ENCODE results near the gene PECR. TPM values are rescaled to one million over a fixed set of nuclear protein-coding genes. Genes with fewer than 3 reads are reported as not detected.

The PECR gene
- total and polyA plus RNA-seq, 9 of the 15 experiments (the other 6 are each of a cell fraction or from before 2014, with no cell fraction given): 1.1 to 10.3 (median 8.2) TPM

DNA sequence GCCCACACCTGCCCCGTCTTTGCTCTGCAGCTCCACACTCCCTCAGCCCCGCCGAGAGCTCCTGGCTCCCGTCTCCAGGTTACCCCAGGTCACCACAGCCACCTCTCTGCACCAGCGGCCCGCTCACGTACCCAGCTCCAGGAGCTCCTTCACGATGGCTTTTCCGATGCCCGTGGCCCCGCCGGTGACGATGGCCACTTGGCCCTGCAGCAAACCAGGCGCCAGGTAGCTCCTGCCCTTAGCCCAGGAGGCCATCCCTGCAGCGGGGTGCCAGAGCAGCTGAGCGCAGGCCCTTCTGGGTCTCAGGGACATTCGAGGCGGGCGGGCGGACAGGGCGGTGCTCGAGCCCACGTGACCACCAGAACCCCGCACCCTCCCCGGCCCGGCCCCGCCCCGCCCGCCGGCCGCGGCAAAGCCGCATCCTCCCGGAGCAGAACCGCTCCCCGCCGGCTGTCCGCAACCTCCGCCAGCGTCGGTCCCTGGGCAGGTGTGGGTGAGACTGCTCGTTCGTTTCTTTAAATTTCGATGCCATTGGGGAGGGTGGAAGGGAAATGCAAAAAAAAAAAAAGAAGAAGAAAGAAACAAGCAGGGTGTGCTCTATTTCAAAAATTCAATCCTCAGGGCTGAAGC lies at the start of gene PECR, which contains the start of gene TMEM169 (continued):
- TF ChIP-seq, protein P1, sequence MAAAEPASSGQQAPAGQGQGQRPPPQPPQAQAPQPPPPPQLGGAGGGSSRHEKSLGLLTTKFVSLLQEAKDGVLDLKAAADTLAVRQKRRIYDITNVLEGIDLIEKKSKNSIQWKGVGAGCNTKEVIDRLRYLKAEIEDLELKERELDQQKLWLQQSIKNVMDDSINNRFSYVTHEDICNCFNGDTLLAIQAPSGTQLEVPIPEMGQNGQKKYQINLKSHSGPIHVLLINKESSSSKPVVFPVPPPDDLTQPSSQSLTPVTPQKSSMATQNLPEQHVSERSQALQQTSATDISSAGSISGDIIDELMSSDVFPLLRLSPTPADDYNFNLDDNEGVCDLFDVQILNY (CRISPR knock-in tag; IDR thresholded peaks at IDR 0.05): peak; percentile 49; the same call in 1 of the 2 replicates
- TF ChIP-seq, protein P2, sequence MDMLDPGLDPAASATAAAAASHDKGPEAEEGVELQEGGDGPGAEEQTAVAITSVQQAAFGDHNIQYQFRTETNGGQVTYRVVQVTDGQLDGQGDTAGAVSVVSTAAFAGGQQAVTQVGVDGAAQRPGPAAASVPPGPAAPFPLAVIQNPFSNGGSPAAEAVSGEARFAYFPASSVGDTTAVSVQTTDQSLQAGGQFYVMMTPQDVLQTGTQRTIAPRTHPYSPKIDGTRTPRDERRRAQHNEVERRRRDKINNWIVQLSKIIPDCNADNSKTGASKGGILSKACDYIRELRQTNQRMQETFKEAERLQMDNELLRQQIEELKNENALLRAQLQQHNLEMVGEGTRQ (CRISPR knock-in tag; IDR thresholded peaks at IDR 0.05): peak; percentile 91

DNA sequence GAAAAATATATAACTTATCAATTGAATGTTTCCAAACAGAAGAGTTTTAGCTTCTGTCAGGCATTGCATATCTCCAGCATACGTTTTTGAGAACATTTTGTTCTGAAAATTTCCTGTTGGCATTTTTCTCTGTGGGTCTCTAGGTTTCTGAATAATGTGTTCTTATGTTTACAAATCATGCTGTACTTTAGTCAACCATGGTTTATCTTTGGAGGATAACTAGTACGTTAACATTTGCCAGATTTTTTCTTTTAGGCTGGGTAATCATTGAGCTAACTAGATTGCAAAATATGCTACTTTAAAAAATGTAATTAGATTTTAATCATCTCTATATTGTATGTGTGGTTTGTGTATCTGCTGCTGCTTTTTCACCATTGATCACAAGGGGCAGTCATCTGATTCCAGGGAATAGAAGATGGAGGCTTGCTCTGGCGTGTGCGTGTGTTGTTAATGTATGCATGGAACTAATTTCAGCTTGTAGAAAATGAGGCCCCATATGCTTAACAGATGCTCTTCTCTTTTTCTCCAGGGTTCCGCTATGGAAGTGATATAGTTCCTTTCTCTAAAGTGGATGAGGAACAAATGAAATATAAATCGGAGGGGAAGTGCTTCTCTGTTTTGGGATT lies 48.9 kb upstream of the PECR start:
- Histone ChIP-seq H3K4me3 (no peak overlapping the region), H3K27ac (ENCODE audit: extremely low read depth, low read depth, low read length) (no peak overlapping the region), H3K9ac (ENCODE audit: insufficient read depth in 1 of 2, low read depth in 2 of 2, low read length in 2 of 2) (no peak overlapping the region), H3K9me3 (replicated peaks; ENCODE audit: control insufficient read depth, insufficient read depth, low read depth, low read length) (no peaks in the 10 kb centered on the region), H3K4me2 (ENCODE audit: insufficient read depth, low read length) (no peak overlapping the region), H4K20me1 (replicated peaks; ENCODE audit: control insufficient read depth, insufficient read depth, low read length) (peaks cover 4% of the 10 kb centered on the region; the same call in 1 of the 2 replicates), H3K36me3 (ENCODE audit: control insufficient read depth, insufficient read depth, low read length) (peaks cover 90% of the 10 kb centered on the region), H3K4me1 (replicated peaks in 1 of 2; ENCODE audit: control insufficient read depth in 2 of 2, insufficient read depth in 2 of 2, low read length in 2 of 2) (no peaks in the 10 kb centered on the region), H2AFZ (ENCODE audit: low read depth, low read length) (no peak overlapping the region), H3K27me3 (ENCODE audit: control insufficient read depth in 2 of 2, insufficient read depth in 2 of 2, low read length in 2 of 2) (no peaks in the 10 kb centered on the region), H3K9me1 (ENCODE audit: control insufficient read depth, insufficient read depth, low read length) (no peaks in the 10 kb centered on the region), H3K79me2 (ENCODE audit: control insufficient read depth, insufficient read depth, low read length) (peaks cover 2% of the 10 kb centered on the region; the same call in 2 of the 3 replicates)
- POLR2A ChIA-PET: interaction anchor here (1.1 kb wide), 1 partner anchor 8 kb away, joined by 3 read pairs; no protein-coding TSS in a partner anchor
- intact Hi-C loops (cut with micrococcal nuclease) (no loop called here), in situ Hi-C loops (cut with MboI) (no loop called here)
- DNase-seq (ENCODE audit: extremely low read depth in 1 of 4, low spot score in 3 of 4): no peak
- FAIRE-seq: no peak
- WGBS (ENCODE audit: insufficient coverage, low coverage, missing lambda C conversion rate): 83% methylated on average over 6 of the region's 6 CpGs
- no TSS peak for BruUV-seq (replicated peaks)
- CTCF ChIA-PET (ENCODE audit: low intra/inter-chr PET ratio): no interaction called here
- no peak for ATAC-seq
- TF ChIP-seq ZNF12 (CRISPR knock-in tag; IDR thresholded peaks at IDR 0.05): no peak
- no peak for TF ChIP-seq ELF4 (CRISPR knock-in tag; IDR thresholded peaks at IDR 0.05)
- TF ChIP-seq SREBF1 (IDR thresholded peaks at IDR 0.05; ENCODE audit: borderline replicate concordance, low read depth, low read length): no peak
